NCI-H2227 (cell line): ENCODE data around the gene HSPA9.

Source experiments
- DNase-seq: peaks from one replicate; lab custom pipeline; 2025; ENCODE audit not compliant: unreplicated experiment; lab: John Stamatoyannopoulos, UW

The HSPA9 gene

DNA sequence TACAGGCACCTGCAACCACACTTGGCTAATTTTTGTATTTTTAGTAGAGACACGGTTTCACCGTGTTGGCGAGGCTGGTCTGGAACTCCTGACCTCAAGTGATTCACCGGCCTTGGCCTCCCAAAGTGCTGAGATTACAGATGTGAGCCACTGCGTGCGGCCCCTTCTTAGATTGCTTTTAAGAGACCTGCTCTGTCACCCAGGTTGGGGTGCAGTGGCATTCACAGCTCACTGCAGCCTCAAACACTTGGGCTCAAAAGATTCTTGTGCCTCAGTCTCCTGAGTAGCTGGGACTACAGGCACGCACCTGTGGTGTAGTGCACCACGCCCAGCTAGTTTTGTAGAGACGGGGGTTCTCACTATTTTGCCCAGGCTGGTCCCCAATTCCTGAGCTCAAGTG is 11.0 kb downstream of the HSPA9 start:
- DNase-seq, result no peak

DNA sequence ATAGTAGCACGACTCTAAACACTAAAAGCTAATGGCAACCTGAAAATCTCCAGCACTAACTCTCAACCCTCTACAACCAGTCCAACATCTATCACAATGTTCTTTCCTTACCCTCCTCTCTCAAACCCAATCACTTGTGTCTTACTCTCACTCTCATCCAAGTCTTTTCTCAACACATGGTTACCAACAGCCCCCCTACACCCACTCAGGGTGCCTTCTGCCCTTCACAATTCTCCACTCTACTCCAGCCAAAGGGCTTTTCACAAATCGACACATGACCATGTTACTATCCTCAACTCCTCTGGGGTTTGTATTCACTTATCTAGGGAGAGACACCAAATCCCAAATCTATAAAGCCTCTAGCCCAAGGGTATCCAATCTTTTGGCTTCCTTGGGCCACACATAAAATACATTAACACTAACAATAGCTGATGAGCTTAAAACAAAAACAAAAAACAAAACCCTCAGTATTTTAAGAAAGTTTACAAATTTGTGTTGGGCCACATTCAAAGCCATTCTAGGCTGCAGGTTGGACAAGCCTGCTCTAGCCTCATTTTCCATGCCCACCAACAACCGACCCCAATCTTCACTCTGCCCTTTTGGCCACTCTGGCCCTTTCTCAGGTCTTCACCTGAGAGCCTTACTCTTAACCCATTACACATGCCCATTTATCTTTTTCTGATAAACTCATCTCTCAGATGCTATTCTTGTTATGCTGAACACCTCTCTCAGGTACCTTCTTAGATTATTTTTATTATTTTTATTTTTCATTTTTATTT is 11.7 kb downstream of the HSPA9 start:
- DNase-seq, result no peak

DNA sequence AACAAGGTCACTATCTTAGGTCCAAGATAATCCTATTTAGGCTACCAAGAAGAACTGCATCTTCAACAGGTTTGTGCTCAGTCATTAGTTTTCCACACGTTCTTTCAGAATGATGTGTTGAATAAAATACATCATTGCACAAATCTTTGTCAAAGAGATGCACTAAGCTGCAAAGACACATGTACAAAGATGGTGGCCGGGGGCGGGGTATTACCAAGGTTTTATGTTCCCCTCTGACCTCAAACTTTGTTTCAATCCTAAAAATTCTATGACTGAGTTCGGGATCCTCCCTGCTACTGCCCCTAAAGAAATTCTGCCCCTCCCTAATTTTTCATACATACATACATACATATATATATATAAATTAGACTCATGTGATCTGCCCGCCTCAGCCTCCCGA is 14.2 kb downstream of the HSPA9 start:
- no peak for DNase-seq

DNA sequence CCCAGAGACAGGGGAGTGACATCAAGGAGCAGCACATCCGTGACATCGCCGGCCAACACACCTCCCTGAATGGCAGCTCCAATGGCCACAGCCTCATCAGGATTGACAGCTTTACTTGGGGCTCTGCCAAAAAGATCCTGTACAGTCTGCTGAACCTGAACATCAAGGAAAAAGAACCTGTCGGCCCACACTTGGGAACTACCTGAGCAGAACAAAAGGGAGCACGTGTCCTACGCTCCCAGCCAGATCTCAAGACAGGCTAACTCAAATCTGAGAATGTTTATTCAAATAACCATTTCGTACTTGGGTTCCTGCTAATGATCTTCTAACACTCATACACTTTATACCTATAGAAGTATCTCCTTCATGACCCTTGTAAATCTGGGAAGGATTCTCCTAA is 15.3 kb downstream of the HSPA9 start:
- no peak for DNase-seq

DNA sequence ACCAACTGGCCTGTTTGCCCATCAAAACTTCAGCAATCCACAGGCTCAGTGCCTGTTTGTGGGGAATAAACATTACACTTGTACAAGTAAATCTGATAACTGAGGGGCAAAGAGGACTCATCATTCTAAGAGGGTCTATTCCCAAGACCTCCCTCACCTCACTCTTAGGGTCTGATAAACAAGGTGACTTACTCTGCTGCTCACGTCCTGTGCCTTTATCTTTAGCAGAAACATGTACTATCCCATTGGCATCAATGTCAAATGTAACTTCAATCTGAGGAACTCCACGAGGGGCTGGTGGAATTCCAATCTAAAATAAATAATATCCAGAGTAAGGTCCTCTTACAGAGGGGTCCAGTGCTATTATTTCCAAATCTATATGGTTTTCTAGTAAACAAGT is 17.5 kb downstream of the HSPA9 start:
- DNase-seq, result no peak

DNA sequence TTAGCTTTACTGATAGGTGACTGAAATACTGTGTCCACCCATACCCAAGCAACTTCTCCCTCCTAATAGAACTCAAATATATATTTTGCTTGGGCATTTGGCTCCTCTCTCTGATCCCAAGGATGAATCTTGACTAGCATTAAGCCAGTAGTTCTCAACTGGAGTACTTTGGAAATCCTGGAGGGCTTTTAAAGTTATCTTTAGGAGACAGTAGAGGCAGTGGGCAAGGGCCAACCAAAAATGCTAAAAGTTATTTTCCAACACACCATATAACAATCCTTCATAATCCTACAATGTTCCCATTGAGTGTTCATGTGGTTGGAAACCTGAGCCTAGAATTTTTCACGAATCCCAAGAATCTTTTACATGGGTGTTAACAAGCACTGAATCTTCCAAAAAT is 21.1 kb downstream of the HSPA9 start:
- DNase-seq, result no peak

DNA sequence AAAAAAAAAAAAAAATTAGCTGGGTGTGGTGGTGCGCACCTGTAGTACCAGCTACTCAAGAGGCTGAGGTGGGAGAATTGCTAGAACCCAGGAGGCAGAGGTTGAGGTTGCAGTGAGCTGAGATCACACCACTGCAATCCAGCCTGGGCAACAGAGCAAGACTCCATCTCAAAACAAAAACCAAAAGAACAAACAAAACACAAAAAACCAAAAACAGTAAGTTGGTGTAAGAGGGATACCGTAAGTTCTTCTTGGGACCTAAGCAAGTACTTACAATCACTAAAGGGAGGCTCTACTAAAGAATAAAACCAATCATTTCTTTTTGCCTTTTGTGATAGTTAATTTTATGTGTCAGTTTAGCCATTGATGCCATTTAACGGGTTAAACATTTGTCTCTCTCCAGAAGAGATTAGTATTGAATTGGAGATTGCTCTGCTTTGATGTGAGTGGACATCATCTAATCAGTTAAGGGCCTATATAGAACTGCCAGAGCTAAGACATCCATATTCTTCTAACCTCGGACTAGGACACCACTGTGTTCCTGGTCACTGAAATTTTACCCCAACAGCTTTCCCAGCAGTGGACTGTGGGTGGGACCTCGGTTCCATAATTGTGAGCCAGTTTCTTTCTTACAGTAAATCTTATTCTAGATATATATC is 21.6 kb downstream of the HSPA9 start:
- no peak for DNase-seq

DNA sequence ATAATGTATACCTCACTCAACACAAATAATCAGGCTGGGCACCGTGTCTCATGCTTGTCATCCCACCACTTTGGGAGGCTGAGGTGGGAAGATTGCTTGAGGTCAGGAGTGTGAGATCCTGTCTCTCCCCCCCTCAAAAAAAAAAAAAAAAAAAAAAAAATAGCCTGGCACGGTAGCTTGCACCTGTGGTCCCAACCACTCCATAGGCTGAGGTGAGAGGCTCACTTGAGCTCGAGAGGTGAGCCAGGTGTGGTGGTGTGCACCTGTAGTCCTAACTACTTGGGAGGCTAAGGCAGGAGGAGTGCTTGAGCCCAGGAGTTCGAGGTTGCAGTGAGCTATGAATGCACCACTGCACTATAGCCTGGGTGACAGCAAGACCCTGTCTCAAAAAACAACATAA is 22.5 kb downstream of the HSPA9 start:
- no peak for DNase-seq

DNA sequence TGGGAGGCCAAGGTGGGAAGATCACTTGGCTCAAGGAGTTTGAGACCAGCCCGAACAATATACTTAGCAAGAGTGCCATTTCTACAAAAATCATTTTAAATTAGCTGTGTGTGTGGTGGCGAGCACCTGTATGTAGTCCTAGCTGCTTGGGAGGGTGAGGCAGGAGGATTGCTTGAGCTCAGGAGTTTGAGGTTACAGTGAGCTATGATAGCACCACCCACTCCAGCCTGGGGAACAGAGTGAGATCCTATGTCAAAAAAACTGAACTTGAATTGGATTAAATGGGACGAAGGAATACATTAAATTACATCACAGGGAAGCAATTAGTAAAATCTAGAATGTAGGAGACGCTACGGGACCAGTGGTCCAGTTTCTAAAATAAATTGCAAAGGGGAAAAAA is 25.8 kb downstream of the HSPA9 start:
- no peak for DNase-seq

DNA sequence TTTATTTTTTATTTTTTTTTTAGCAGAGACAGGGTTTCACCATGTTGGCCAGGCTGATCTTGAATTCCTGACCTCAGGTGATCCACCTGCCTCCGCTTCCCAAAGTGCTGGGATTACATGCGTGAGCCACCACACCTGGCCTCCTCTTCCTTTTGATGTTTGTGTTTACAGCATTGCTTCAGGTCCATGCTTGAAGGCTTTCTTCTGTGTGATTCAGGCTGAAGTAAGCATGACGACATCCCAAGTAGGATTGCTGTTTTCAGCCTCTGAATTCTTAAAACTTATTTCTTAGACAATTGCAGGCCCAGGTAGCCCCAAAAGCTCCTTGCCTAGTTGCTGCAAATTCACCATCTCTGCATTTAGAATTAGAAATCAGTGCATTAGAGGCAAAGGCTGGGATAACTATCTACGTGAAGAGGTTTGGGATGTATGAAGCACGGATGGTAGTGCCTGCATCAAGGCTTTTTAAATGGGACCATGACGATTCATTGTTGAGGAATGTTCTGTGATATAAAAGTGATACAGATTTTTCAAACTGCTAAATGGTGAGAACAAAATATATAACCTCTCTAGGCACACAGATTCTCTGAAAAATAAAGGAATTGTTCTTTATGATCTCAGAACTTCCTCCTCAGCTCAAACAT is 29.2 kb downstream of the HSPA9 start:
- DNase-seq, result no peak

DNA sequence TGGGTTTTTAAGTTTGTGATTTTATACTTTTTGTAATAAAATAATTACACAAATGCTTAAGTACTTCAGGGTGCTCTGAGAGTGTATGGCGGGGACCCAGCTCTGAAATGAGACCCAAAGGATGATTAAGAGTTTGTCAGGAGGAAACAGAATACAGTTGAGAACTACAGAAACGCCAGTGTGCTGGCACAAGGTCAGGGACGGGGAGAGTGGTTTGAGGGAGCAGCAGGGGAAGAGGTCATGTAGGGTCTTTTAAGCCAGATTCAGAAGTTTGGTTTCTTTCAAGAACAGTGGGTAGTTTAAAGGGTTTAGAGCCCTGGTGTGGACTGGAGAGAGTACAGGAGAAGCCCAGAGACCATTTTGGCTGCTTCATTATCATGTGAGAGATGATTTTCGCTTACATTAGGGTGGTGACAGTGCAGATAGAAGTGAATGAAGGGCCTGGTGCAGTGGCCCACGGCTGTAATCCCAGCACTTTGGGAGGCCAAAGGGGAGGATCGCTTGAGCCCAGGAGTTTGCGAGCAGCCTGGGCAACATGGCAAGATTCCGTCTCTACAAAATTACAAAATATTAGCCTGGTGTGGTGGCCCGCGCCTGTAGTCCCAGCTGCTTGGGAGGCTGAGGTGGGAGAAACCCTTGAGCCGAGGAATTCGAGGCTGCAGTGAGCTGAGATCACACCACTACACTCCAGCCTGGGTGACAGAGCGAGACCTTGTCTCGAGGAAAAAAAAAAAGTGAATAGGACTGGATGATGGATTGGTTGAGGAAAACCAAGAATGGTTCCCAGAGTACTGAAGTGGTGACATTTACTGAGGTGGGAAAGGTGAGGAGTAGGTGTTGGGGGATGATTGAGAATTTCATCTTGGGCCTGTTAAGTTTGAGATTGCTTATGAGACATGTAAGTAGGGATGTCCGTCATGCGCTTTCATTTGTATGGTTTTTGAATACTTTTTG is 30.7 kb downstream of the HSPA9 start:
- no peak for DNase-seq

DNA sequence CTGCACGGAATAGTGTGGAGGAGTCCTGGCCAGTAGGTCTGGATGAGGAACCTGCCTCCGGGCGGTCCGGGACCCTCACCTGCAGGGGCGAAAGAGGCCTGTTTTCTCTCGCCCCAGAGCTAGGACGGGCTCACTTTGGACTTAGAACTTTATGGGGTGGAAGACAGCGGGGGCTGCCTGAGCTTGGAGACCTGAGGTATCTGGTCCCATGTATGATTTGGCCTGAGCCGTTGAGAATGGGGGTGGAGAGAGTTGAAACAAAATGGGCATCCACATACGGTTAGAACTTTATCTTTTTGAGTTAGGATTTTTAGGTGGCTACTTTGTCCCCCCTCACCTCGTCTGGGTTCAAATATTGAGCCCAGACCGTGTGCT is 31.5 kb downstream of the HSPA9 start:
- DNase-seq, result no peak

DNA sequence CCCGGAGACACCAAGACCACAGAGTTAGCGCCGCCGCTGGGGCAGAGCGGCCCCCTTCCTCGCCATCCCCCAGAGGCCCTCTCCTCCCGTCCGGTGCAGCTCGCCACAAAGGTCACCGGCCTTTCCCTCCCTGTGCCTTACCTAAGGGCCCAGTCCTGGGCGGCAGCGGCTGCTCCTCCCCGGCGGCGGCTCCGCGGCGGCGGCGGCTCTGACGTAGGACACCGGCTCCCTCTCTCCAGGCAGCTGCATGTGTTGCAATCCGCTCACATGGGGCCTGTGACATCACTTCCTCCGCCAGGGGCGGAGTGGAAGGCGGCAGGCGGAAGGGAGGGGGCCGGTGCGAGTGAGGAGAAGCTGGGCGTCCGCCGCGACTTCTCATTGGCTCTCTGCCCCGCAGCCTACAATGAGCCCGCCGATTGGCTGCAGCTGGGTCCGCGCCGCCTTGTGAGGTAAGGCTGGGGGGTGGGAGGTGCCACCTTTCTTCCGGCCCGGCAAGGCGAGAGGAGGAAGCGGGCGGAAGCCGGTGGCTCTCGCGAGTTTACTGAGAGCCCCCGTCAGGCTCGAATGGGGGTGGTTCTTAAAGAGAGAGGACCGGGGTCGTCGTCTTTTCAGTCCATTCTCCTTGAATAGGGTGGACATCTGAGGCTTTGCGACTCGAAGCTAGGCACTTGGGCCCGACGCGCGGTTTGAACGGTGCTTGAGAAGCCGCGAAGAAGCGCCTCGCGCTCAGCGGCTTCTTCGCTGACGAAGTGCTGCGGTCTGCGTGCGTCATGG is 32.1 kb downstream of the HSPA9 start, which contains the start of gene ETF1:
Gene ETF1 (minus strand): TSS at position 281 of the 774 bp plus-strand sequence. CDS start 318 bp downstream, outside the sequence.
- DNase-seq, result peak; percentile 97

DNA sequence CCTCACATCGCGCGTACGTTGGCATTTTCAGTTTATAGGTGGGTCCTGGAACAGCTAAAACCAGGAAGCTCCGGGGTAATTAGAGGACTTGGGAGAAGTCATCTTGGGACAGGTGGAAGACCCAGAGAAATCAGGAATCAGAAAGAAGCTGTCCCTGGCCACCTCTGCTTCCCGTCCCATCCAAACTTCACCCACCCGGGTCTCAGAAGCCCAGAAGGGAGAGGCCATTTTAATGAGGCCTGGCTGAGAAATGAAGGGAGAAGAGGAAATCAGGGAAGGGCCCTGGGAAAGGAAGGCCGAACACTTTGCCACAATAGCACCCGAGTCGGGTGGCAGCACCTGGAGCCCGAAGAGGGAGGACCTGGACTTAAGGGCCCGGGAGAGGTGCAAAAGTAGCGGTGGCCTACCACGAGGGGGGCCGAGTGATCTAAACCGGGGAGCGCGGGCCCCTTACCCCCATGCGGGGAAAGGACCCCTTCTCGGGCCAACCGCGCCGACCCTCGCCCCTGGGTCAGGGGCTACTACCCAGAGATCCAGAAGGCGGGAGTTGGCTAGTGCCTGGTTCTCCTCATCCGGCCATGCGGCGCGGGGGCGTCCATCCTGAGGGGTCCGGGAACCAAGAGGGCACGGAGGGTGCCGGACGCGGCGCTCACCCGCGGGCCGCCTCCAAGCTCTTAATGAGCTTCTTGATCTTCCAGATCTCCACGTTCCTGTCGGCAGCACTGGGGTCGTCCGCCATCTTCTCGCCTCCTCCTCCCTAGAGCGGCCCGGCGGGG is 32.8 kb downstream of the HSPA9 start:
- no peak for DNase-seq

DNA sequence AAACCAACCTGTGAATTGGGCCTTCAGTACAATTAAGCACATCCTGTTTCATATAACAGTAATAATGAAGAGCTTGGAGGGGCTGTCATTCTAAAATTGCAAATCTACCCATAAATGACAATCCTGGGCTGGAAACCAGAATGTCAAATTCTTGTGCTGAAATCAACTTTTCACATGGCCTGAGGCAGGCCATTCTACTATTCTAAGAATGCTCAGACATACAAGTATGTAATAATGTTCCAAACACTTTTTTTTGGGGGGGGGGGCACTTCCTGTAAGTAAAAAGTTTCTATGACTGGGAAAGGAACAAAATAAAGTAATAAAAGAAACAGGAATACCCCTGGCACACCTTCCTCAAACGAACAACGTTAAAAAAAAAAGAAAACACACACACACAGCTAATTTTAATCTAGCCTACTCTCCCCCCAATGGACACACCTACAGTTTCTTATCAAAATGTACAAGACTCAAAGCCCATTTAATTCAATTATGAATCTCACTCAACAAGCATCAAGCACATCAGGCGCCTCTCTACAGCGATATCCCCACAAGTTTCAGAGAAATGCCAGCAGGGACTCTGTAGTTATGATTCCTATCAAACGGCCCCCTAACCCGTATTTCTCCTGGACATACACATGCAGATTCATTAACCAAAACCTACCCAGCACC is 33.6 kb downstream of the HSPA9 start:
- no peak for DNase-seq

DNA sequence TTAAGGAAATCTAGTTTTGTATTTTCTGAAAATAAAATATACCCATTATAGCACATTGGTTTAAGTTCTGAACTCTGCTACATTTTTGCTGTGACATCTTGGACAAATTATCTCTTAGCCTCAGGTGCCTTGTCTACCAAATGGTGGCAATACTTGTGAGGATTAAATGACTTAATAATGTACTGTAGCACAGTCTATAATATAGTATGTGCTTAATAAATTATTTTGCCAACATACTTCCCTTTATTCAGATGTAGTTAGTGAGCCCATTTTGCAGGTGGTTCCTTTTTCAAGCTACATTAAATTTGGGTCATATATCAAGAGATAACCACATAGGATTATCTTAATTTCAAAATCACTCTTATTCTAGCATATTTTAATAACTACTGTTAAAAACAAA is 35.4 kb downstream of the HSPA9 start:
- no peak for DNase-seq

DNA sequence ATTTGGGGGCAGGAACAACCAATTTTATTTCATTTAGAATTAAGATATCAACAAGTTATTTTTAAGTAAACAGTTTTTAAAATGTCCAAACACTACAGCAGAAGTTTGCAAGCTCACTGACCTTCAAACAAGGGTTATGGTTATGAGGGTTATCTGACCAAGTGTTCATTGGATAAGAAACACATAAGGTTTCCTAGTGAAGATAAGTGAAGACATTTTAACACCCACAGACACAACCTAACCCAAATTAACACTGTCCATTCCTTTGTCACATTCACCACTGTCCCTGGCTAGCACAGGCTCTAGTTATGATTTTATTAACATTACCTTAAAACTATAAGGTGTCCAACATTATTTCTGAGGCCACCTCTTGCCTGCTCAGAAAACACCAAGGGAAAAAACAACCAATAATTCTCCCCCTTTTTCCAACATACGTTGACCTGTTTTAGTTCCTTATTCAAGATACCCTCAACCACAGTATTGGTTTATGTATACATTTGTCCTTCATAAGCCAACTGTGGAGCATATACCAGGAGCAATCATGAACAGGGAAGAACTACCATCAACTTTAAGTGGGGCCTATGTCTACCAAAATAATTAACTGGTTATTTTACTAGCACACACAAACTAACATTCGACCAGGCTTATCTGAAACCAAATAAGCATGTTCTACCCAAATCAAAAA is 36.1 kb downstream of the HSPA9 start:
- DNase-seq, result no peak

DNA sequence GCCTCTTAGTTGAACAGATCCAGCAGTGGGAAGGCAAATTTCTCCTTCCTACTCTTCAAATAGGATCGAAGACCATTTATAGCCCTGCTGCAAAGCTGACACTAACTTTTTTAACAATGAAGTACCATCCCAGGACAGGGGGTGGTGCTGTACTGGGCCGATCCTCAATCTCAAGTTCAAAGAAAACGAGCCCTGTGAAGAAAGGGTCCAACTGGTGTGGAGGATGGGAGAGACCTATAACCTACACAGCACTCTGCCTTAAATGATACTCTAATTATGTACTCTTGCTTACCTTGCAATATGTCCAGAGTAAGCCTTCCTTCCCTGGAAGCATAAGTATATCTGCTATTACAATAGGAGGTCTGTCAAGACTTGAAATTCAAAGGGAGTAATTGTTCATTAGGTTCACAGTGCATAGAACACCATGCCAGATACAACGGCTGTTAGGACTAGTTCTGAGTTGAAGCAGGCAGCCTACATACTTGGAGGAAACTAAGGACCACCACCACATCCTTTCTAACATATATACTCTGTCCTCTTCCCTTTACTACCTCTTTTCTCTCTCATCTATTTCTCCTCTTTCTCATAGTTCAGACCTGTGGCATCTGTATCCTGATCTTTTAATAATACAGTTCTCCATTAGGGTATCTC is 38.4 kb downstream of the HSPA9 start:
- DNase-seq, result peak; percentile 49
